Measurements from ENCODE around the gene THOC1.

Gene THOC1

GRCh38 chr18:274313-274712 lies 6.5 kb upstream of the THOC1 start:
- DNase-seq (ENCODE audit: low spot score): no peak

- DNase-seq (ENCODE audit: low spot score): no peak
Observed at GRCh38 chr18:273525-273924, 5.7 kb upstream of the THOC1 start.

- no peak for DNase-seq (ENCODE audit: low spot score)
Observed at GRCh38 chr18:272650-273049, 4.8 kb upstream of the THOC1 start.

GRCh38 chr18:269480-270095 lies 1.7 kb upstream of the THOC1 start:
- no peak for DNase-seq (ENCODE audit: low spot score)

GRCh38 chr18:267380-267687 lies 513 bp downstream of the THOC1 start:
- no peak for DNase-seq (ENCODE audit: low spot score)

- peak; percentile 28 for DNase-seq (ENCODE audit: low spot score)
Observed at GRCh38 chr18:261398-262073, 6.3 kb downstream of the THOC1 start.

GRCh38 chr18:260547-260946 lies 7.3 kb downstream of the THOC1 start:
- no peak for DNase-seq (ENCODE audit: low spot score)

- DNase-seq (ENCODE audit: low spot score): no peak
Observed at GRCh38 chr18:255171-255570, 12.7 kb downstream of the THOC1 start.

- no peak for DNase-seq (ENCODE audit: low spot score)
Observed at GRCh38 chr18:253121-253520, 14.7 kb downstream of the THOC1 start.

- DNase-seq (ENCODE audit: low spot score): no peak
Observed at GRCh38 chr18:251572-251971, 16.3 kb downstream of the THOC1 start.

- peak; percentile 23 for DNase-seq (ENCODE audit: low spot score)
Observed at GRCh38 chr18:250685-251084, 17.2 kb downstream of the THOC1 start.

- no peak for DNase-seq (ENCODE audit: low spot score)
Observed at GRCh38 chr18:248053-248452, 19.8 kb downstream of the THOC1 start.

GRCh38 chr18:245282-245847 lies 22.5 kb downstream of the THOC1 start:
- no peak for DNase-seq (ENCODE audit: low spot score)

GRCh38 chr18:240175-240574 lies 27.7 kb downstream of the THOC1 start:
- DNase-seq (ENCODE audit: low spot score): no peak

GRCh38 chr18:231563-231962 lies 36.3 kb downstream of the THOC1 start:
- DNase-seq (ENCODE audit: low spot score): no peak

GRCh38 chr18:228586-228985 lies 39.3 kb downstream of the THOC1 start:
- DNase-seq (ENCODE audit: low spot score): peak; percentile 24

GRCh38 chr18:227902-228301 lies 39.9 kb downstream of the THOC1 start:
- DNase-seq (ENCODE audit: low spot score): no peak

GRCh38 chr18:227374-227773 lies 40.5 kb downstream of the THOC1 start:
- no peak for DNase-seq (ENCODE audit: low spot score)

- DNase-seq (ENCODE audit: low spot score): no peak
Observed at GRCh38 chr18:225745-226144, 42.1 kb downstream of the THOC1 start.

GRCh38 chr18:220708-221107 lies 47.1 kb downstream of the THOC1 start:
- DNase-seq (ENCODE audit: low spot score): no peak

GRCh38 chr18:217532-218336 lies 50.1 kb downstream of the THOC1 start:
- no peak for DNase-seq (ENCODE audit: low spot score)

GRCh38 chr18:215448-216010 lies 52.3 kb downstream of the THOC1 start:
- DNase-seq (ENCODE audit: low spot score): no peak

GRCh38 chr18:213966-214365 lies 53.9 kb downstream of the THOC1 start:
- no peak for DNase-seq (ENCODE audit: low spot score)

Data from AG20443 (cell line).